UCSD-AML1 (cell line): Measurements from ENCODE around the gene SLCO2A1.

Experiments used
- DNase-seq: peaks from one replicate; lab custom pipeline; 2025; ENCODE audit not compliant: unreplicated experiment; lab: John Stamatoyannopoulos, UW

Gene SLCO2A1

GRCh38 chr3:133956353-133956752 is 73.4 kb downstream of the SLCO2A1 start:
- DNase-seq: no peak

- DNase-seq: no peak
Measured at GRCh38 chr3:133955892-133956291, 73.8 kb downstream of the SLCO2A1 start.

- DNase-seq: no peak
Measured at GRCh38 chr3:133954717-133955360, 74.9 kb downstream of the SLCO2A1 start.

GRCh38 chr3:133953297-133953696 is 76.4 kb downstream of the SLCO2A1 start:
- DNase-seq: no peak

GRCh38 chr3:133949438-133949837 is 80.3 kb downstream of the SLCO2A1 start:
- DNase-seq: no peak

GRCh38 chr3:133948996-133949395 is 80.7 kb downstream of the SLCO2A1 start:
- DNase-seq: no peak

- no peak for DNase-seq
Measured at GRCh38 chr3:133948131-133948810, 81.5 kb downstream of the SLCO2A1 start.

GRCh38 chr3:133945381-133946095 is 84.2 kb downstream of the SLCO2A1 start:
- DNase-seq: no peak

GRCh38 chr3:133944641-133945380 is 84.9 kb downstream of the SLCO2A1 start:
- DNase-seq: peak; percentile 53

GRCh38 chr3:133944181-133944580 is 85.5 kb downstream of the SLCO2A1 start:
- DNase-seq: no peak

- peak; percentile 56 for DNase-seq
Measured at GRCh38 chr3:133943639-133944141, 86.0 kb downstream of the SLCO2A1 start.

- DNase-seq: no peak
Measured at GRCh38 chr3:133943031-133943535, 86.6 kb downstream of the SLCO2A1 start.

GRCh38 chr3:133941415-133941821 is 88.3 kb downstream of the SLCO2A1 start:
- DNase-seq: no peak

- DNase-seq: no peak
Measured at GRCh38 chr3:133940536-133940935, 89.2 kb downstream of the SLCO2A1 start.

- no peak for DNase-seq
Measured at GRCh38 chr3:133939463-133939835, 90.3 kb downstream of the SLCO2A1 start.

- DNase-seq: no peak
Measured at GRCh38 chr3:133938770-133939462, 90.8 kb downstream of the SLCO2A1 start.

- DNase-seq: no peak
Measured at GRCh38 chr3:133937756-133938601, 91.7 kb downstream of the SLCO2A1 start.

- DNase-seq: no peak
Measured at GRCh38 chr3:133937061-133937686, 92.6 kb downstream of the SLCO2A1 start.
